LNCaP clone FGC (cell line): ENCODE data around the gene PKP3.
A peak's percentile ranks its signal among the peaks of the same experiment; 100 is the strongest.

ENCODE experiments used
- DNase-seq: peaks from one replicate; pipeline ENCODE4 v3.0.0-alpha.2; 2011; ENCODE audit warnings: low read depth
- H3K4me3 ChIP-seq: 2 replicates; pipeline ENCODE4 v1.5.1; 2011; ENCODE audit warnings: mild to moderate bottlenecking, low read depth, low read length, control low read depth
- CTCF ChIP-seq: IDR thresholded peaks from 2 replicates; pipeline ENCODE4 v1.5.1; 2012; ENCODE audit warnings: mild to moderate bottlenecking; ENCODE audit not compliant: control insufficient read depth, insufficient read depth; ENCODE audit errors: extremely low read depth

Gene PKP3

DNA sequence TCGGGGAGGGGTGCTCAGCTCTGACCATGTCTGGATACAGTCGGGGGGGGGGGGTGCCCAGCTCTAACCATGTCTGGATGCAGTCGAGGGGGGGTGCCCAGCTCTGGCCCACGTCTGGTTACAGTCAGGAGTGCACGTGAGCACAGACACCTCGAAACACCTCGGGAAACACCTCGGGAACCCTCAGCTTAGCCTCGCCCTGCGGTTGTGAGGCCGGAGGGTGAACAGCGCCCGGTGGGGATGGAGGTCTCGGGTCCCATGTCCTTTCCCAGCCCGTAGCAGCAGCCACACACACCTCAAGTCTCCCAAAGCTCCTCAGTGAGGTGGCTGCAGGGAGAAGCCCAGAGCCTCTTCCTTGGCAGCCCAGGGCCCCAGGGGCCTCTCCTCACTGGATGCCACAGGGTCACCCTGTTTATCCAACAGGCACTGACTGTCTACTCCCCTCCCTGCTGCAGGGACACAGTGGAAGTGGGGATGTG, 18.7 kb downstream of the PKP3 start:
- no peak overlapping the region for H3K4me3 ChIP-seq
- no peak for DNase-seq
- TF ChIP-seq CTCF = no peak

GRCh38 chr11:413120-414081, 19.4 kb downstream of the PKP3 start:
- no peak for TF ChIP-seq CTCF
- H3K4me3 ChIP-seq = no peak overlapping the region
- DNase-seq = no peak

GRCh38 chr11:414318-414857, 20.4 kb downstream of the PKP3 start:
- no peak overlapping the region for H3K4me3 ChIP-seq
- no peak for DNase-seq
- no peak for TF ChIP-seq CTCF

GRCh38 chr11:415640-416041, 21.6 kb downstream of the PKP3 start:
- no peak for TF ChIP-seq CTCF
- no peak for DNase-seq
- H3K4me3 ChIP-seq = peak overlapping the region; percentile 69

GRCh38 chr11:416051-416756, 22.2 kb downstream of the PKP3 start:
- TF ChIP-seq CTCF = 0 out of 2 replicates have a peak, but pooled peaks have one; percentile 5
- peak overlapping the region; percentile 69 for H3K4me3 ChIP-seq
- DNase-seq = no peak

- H3K4me3 ChIP-seq = peak overlapping the region; percentile 69
- peak; percentile 34 for DNase-seq
- TF ChIP-seq CTCF = no peak
Measured at GRCh38 chr11:416757-417621, 23.0 kb downstream of the PKP3 start.
